Neural cell (in vitro differentiated cells): Measurements from ENCODE around the gene VWA3A.

ENCODE experiments used
- CTCF ChIP-seq: fragments of 450-650 bp; IDR thresholded peaks from 2 replicates; pipeline ENCODE4 v1.5.1; 2014; ENCODE audit warnings: antibody characterized with exemption, mild to moderate bottlenecking, moderate library complexity; ENCODE audit not compliant: poor library complexity, severe bottlenecking
- POLR2AphosphoS5 ChIP-seq: IDR thresholded peaks from 2 replicates; pipeline ENCODE4 v1.6.1; 2012
- RAD21 ChIP-seq: fragments of 450-650 bp; conservative IDR thresholded peaks from 2 replicates; pipeline ENCODE4 v1.6.1; 2014; ENCODE audit warnings: antibody characterized with exemption, mild to moderate bottlenecking, moderate library complexity

GRCh38 chr16:22075043-22075757 lies 17.1 kb upstream of the VWA3A start:
- TF ChIP-seq CTCF (no peak), POLR2AphosphoS5 (no peak), RAD21 (no peak)
